ENCODE results near the gene SHISA7.

SHISA7 gene

DNA sequence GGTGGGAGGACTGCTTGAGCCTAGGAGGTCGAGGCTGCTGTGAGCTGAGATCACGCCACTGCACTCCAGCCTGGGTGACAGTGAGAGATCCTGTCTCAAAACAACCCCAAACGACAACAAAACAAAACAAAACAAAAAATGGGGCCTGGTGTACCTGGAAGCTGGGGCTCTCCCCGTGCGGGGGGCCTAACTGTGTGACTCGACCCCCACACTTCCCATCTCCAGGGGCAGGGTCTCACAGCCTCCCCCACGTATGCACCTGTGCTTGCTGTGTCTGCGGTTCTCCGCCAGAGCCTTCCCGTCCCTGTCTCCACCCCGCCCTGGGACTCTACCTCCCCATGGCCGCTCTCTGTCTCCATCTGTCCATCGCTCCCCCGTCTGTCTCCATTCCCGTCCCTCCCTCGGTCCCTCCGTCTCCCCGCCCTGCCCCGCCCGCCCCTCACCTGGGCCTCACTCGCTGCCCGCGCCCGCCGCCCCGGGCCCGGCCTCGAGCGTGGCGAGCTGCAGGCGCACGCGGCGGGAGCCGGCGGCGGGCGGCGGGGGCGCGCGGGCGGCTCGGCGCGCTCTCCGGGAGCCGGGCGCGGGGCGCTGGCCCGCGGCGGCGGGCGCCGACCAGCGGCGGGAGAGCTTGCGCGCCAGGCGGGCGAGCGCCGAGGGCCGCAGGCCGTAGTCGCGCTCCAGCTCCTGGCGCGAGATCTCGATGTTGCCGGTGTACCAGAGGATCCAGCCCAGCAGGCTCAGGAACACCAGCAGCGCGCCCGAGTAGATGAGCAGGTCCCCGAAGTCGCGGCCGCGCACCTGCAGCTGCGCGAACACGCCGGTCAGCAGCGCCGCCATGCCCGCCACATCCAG, 59.6 kb downstream of the SHISA7 start:
- Histone ChIP-seq H3K9ac (ENCODE audit: low read length) (peak overlapping the region; percentile 70), H3K27ac (ENCODE audit: low read depth, low read length) (no peak overlapping the region), H3K4me3 (ENCODE audit: low read depth, low read length) (peak overlapping the region; percentile 92), H3K27me3 (ENCODE audit: control insufficient read depth, insufficient read depth, low read length) (peaks cover 26% of the 10 kb centered on the region), H3K36me3 (ENCODE audit: control insufficient read depth, insufficient read depth, low read length) (peaks cover 27% of the 10 kb centered on the region), H3K4me1 (ENCODE audit: control insufficient read depth, insufficient read depth, low read length) (peaks cover 25% of the 10 kb centered on the region), H3K9me3 (ENCODE audit: control insufficient read depth, insufficient read depth, low read depth, low read length) (no peaks in the 10 kb centered on the region)

DNA sequence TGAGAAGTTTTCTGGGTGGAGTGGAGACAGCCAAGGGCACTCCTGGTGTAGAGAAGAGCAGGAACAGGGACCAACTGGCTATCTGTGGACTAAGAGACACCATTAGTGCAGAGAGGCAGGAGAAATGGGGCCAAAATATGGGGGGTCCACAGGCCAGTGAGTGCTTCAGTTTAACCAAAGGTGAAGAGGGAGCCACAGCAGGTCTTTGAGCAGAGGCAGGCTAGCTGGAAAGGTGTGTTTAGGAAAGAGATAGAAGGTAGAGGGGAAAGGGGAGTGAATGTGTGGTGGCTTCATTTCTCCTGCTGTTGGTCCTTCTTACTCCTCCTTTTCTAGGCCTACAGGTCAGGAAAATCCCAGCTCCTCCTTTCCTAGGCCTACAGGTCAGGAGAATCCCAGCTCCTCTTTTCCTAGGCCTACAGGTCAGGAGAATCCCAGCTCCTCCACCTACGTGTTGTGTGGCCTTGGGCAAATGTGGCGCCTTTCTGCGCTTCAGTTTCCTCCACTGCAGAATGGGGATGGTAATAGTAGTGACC, 60.5 kb downstream of the SHISA7 start:
- Histone ChIP-seq H3K9me3 (ENCODE audit: control insufficient read depth, insufficient read depth, low read depth, low read length) (no peaks in the 10 kb centered on the region), H3K27me3 (ENCODE audit: control insufficient read depth, insufficient read depth, low read length) (peaks cover 32% of the 10 kb centered on the region), H3K36me3 (ENCODE audit: control insufficient read depth, insufficient read depth, low read length) (peaks cover 18% of the 10 kb centered on the region), H3K4me3 (ENCODE audit: low read depth, low read length) (no peak overlapping the region), H3K4me1 (ENCODE audit: control insufficient read depth, insufficient read depth, low read length) (peaks cover 22% of the 10 kb centered on the region), H3K27ac (ENCODE audit: low read depth, low read length) (no peak overlapping the region), H3K9ac (ENCODE audit: low read length) (no peak overlapping the region)

DNA sequence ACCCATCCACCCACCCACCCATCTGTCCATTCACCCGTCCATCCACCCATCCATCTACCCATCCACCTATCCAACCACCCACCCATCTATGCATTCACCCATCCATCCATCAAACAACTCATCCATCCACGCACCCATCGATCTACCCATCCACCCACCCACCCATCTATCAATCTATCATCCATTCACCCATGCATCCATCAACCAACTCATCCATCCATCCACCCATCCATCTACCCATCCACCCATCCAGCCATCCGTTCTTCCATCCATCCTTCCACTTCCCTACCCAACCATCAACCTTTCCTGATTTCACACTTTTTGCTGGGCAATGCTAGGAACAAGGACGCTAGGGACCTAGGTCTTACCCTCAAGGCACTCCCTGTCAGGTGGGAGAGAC, 61.1 kb downstream of the SHISA7 start:
- H3K9me3 ChIP-seq (ENCODE audit: control insufficient read depth, insufficient read depth, low read depth, low read length), result no peaks in the 10 kb centered on the region
- no peak overlapping the region for H3K4me3 ChIP-seq (ENCODE audit: low read depth, low read length)
- H3K27me3 ChIP-seq (ENCODE audit: control insufficient read depth, insufficient read depth, low read length), result peaks cover 35% of the 10 kb centered on the region
- H3K27ac ChIP-seq (ENCODE audit: low read depth, low read length), result no peak overlapping the region
- H3K36me3 ChIP-seq (ENCODE audit: control insufficient read depth, insufficient read depth, low read length), result peaks cover 12% of the 10 kb centered on the region
- peaks cover 20% of the 10 kb centered on the region for H3K4me1 ChIP-seq (ENCODE audit: control insufficient read depth, insufficient read depth, low read length)
- no peak overlapping the region for H3K9ac ChIP-seq (ENCODE audit: low read length)

DNA sequence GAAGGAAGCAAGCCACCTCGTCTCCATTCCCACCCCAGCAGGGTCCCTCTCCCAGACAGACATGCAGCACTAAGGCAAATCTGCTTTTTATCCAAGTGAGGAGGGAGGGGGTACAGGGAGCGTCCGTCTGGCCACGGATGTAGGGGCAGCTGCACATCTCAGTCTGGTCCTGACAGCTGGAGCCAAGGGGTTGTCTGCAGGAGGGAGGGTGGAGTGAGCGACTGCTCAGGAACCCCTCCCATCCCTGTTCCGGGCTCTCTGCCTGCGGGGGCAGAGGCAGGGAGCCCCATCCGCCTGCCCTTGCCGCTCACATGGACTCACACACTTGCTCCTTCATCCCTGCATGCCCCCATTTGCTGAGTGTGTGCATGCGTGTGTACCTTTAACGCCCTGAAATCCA, 63.9 kb downstream of the SHISA7 start:
- no peak overlapping the region for H3K4me3 ChIP-seq (ENCODE audit: low read depth, low read length)
- no peaks in the 10 kb centered on the region for H3K36me3 ChIP-seq (ENCODE audit: control insufficient read depth, insufficient read depth, low read length)
- no peak overlapping the region for H3K27ac ChIP-seq (ENCODE audit: low read depth, low read length)
- H3K9ac ChIP-seq (ENCODE audit: low read length), result no peak overlapping the region
- H3K9me3 ChIP-seq (ENCODE audit: control insufficient read depth, insufficient read depth, low read depth, low read length), result no peaks in the 10 kb centered on the region
- H3K27me3 ChIP-seq (ENCODE audit: control insufficient read depth, insufficient read depth, low read length), result peaks cover 38% of the 10 kb centered on the region
- peaks cover 27% of the 10 kb centered on the region for H3K4me1 ChIP-seq (ENCODE audit: control insufficient read depth, insufficient read depth, low read length)

All from HUES6 (cell line).